GM23248 (cell line): Measurements from ENCODE around the gene HYI. TPM values are rescaled to one million over a fixed set of nuclear protein-coding genes. Genes with fewer than 3 reads are reported as not detected.
A peak's percentile ranks its signal among the peaks of the same experiment; 100 is the strongest.
"Not testable (repeated sequence)": the region's sequence is repeated elsewhere in the genome, so short reads cannot be mapped to it uniquely, and the experiment has no call there.

Experiments
- DNase-seq: peaks from one replicate; pipeline ENCODE4 v3.0.0-alpha.2; 2015
- H2AFZ ChIP-seq: fragments of 200-600 bp; sonication (generic); 2 replicates; pipeline ENCODE4 v1.6.1; 2016; ENCODE audit warnings: antibody characterized with exemption
- H3F3A ChIP-seq: fragments of 200-600 bp; sonication (generic); 2 replicates; pipeline ENCODE4 v1.6.1; 2016; ENCODE audit warnings: mild to moderate bottlenecking, antibody characterized with exemption, mixed run types; ENCODE audit not compliant: insufficient read depth
- H3K27ac ChIP-seq: fragments of 200-600 bp; sonication (generic); 2 replicates; pipeline ENCODE4 v1.5.1; 2016; ENCODE audit warnings: mild to moderate bottlenecking
- H3K27me3 ChIP-seq: fragments of 200-600 bp; sonication (generic); replicated peaks from 2 replicates; pipeline ENCODE4 v1.6.1; 2016; ENCODE audit warnings: mild to moderate bottlenecking; ENCODE audit not compliant: insufficient read depth
- H3K36me3 ChIP-seq: fragments of 200-600 bp; sonication (generic); 2 replicates; pipeline ENCODE4 v1.6.1; 2016; ENCODE audit warnings: low read depth, mild to moderate bottlenecking
- H3K4me1 ChIP-seq: fragments of 200-600 bp; sonication (generic); 2 replicates; pipeline ENCODE4 v1.6.1; 2016; ENCODE audit warnings: mild to moderate bottlenecking; ENCODE audit not compliant: insufficient read depth
- H3K4me2 ChIP-seq: fragments of 200-600 bp; sonication (generic); one replicate; pipeline ENCODE4 v1.6.1; 2016; ENCODE audit warnings: mild to moderate bottlenecking; ENCODE audit not compliant: unreplicated experiment
- H3K4me3 ChIP-seq: fragments of 200-600 bp; sonication (generic); 2 replicates; pipeline ENCODE4 v1.5.1; 2016; ENCODE audit warnings: mild to moderate bottlenecking
- H3K79me2 ChIP-seq: fragments of 200-600 bp; sonication (generic); 2 replicates; pipeline ENCODE4 v1.6.1; 2016; ENCODE audit warnings: mild to moderate bottlenecking; ENCODE audit not compliant: insufficient read depth
- H3K9ac ChIP-seq: fragments of 200-600 bp; sonication (generic); 2 replicates; pipeline ENCODE4 v1.6.1; 2016; ENCODE audit warnings: mild to moderate bottlenecking
- H3K9me2 ChIP-seq: fragments of 200-600 bp; sonication (generic); 2 replicates; pipeline ENCODE4 v1.6.1; 2016; ENCODE audit warnings: mixed run types, mild to moderate bottlenecking, moderate library complexity; ENCODE audit not compliant: insufficient read depth
- H3K9me3 ChIP-seq: fragments of 200-600 bp; sonication (generic); one replicate; pipeline ENCODE4 v1.6.1; 2017; ENCODE audit warnings: low read depth
- H4K20me1 ChIP-seq: fragments of 200-600 bp; sonication (generic); 2 replicates; pipeline ENCODE4 v1.6.0; 2016; ENCODE audit not compliant: insufficient read depth
- EZH2 ChIP-seq: fragments of 200-600 bp; sonication (generic); IDR thresholded peaks from 2 replicates; pipeline ENCODE4 v1.6.1; 2018; ENCODE audit warnings: antibody characterized with exemption, mild to moderate bottlenecking; ENCODE audit not compliant: insufficient read depth, poor library complexity, severe bottlenecking
- EZH2phosphoT487 ChIP-seq: fragments of 200-600 bp; sonication (generic); IDR thresholded peaks from 2 replicates; pipeline ENCODE4 v1.6.1; 2018; ENCODE audit warnings: antibody characterized with exemption, moderate library complexity, mild to moderate bottlenecking, low read depth; ENCODE audit not compliant: insufficient read depth
- WGBS, 2 experiments: methylation state at CpG; one replicate each; pipeline ENCODE4 v1.1.6; 2015 to 2017; ENCODE audit warnings: low lambda C conversion rate in 2 of 2, low coverage in 1 of 2; ENCODE audit errors: missing lambda C conversion rate in 2 of 2; 5-methylcytosine and 5-hydroxymethylcytosine counted together
- in situ Hi-C: fragments of 300-500 bp; cut with MboI; formaldehyde crosslinking; loops from 2 replicates; pipeline ENCODE4 v1.15.0; 2020
- polyA plus RNA-seq: library from polyadenylated mRNA; unstranded; fragments of >200 nt; fragmentation: Nextera tagmentation; extraction: Ambion mirVana; gene quantifications from 2 replicates; pipeline ENCODE4 v1.2.1, GENCODE V29; 2016
- total RNA-seq: library from RNA; depleted of rRNA; stranded (reverse); fragments of >200 nt; shearing (Covaris generic); gene quantifications from 2 replicates; pipeline ENCODE4 v1.2.3, GENCODE V29; 2014

HYI gene
- total and polyA plus RNA-seq, 2 experiments from 2014 or later: 21.0 to 28.5 TPM

DNA sequence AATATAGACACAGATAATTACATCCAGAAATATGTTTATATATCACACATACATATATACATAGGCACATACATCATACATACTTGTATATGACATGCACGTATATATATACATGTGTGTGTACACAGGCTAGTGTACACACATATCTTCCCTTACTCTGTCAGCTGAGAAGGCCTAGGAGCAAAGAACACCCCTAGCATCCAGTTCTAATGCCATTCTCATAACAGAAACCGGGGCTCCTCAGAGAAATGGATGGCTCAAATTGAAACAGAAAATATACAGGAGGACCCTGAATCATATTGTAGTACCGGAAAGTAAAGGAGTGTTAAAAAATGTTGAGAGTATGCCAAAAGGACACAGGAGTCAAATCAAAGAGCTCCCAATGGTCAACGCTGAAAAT, 19.7 kb upstream of the HYI start:
- Histone ChIP-seq H3K9me2 (peaks cover 4% of the 10 kb centered on the region; the same call in 1 of the 2 replicates), H2AFZ (no peak overlapping the region), H3K27ac (peak overlapping the region; percentile 72), H3K4me3 (peak overlapping the region; percentile 44; the same call in 1 of the 2 replicates), H4K20me1 (no peaks in the 10 kb centered on the region), H3K79me2 (no peaks in the 10 kb centered on the region), H3K9me3 (no peaks in the 10 kb centered on the region), H3K36me3 (no peaks in the 10 kb centered on the region), H3K4me1 (peaks cover 34% of the 10 kb centered on the region), H3K9ac (peak overlapping the region; percentile 32), H3K4me2 (peak overlapping the region; percentile 53), H3K27me3 (no peaks in the 10 kb centered on the region), H3F3A (peaks cover 34% of the 10 kb centered on the region)
- in situ Hi-C loops: no loop called here
- no peak for DNase-seq
- 92 to 97% methylated on average over 4 of the region's 4 CpGs for WGBS, 2 experiments
- TF ChIP-seq EZH2phosphoT487 (no peak), EZH2 (no peak)

DNA sequence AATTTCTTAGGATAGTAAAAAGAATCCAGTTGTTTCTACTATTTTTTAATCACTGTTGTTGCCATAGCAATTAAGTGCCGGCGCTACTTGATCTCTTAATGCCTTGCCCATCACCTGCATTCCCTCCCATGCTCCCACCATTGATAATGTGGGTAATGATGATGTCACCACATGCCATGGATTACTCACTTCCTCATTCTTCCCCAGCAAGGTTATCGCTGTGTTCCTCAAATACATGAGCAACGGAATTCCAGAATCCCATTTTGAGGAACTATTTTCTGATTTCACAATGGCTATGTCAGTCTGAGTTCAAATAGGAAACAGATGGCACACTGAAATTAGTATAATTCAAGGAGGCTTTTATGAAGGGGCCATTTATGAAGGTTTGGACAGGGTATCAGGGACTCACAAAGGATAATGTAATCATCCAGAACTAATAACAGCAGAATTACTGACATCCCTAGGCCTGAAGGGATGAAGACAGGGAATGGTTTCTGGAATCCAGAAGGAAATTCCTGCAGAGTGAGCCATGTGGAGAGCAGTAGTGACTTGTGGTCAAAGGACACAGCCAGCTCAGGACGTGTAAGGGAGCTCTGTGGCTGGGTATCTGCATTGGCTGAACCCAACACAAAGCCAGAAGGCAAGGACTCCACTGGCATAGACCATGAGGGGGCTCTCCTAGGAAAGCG, 18.9 kb upstream of the HYI start:
- Histone ChIP-seq H3K9ac (peak overlapping the region; percentile 32), H3K4me1 (peaks cover 34% of the 10 kb centered on the region), H2AFZ (0 out of 2 replicates have a peak overlapping the region, but pooled peaks have one; percentile 15), H3F3A (peaks cover 34% of the 10 kb centered on the region), H3K4me2 (peak overlapping the region; percentile 53), H3K27ac (peak overlapping the region; percentile 72), H3K4me3 (peak overlapping the region; percentile 44)
- H3K9me2 ChIP-seq, H3K9me3 ChIP-seq, H3K36me3 ChIP-seq, in situ Hi-C loops, H3K27me3 ChIP-seq, H3K79me2 ChIP-seq, H4K20me1 ChIP-seq: not testable (repeated sequence)
- WGBS, 2 experiments: 7 to 11% methylated on average over 6 of the region's 6 CpGs
- peak; percentile 92 for DNase-seq

DNA sequence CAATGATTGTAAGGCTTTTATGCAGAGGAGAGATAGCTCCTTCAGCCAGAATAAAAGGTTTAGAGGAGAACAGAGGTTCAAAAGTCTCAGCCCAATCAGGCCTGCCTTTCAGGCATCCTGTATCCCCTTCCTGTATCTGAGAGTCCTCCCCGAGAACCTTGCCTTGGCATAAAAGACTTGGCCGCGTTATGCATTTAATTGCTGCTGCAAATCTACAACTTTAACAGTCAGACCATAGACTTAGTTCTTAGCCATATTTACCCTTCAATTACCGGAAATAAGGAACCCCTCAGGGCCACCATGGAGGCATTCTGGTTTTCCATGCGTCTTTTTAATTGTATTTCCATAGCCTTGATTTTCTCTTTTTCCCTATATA, 18.3 kb upstream of the HYI start:
- peaks cover 34% of the 10 kb centered on the region for H3F3A ChIP-seq
- no peak overlapping the region for H3K4me3 ChIP-seq
- H3K9me3 ChIP-seq: no peaks in the 10 kb centered on the region
- no peaks in the 10 kb centered on the region for H3K36me3 ChIP-seq
- peak overlapping the region; percentile 72 for H3K27ac ChIP-seq
- no peak for DNase-seq
- no peaks in the 10 kb centered on the region for H3K79me2 ChIP-seq
- H3K27me3 ChIP-seq: no peaks in the 10 kb centered on the region
- 73 to 79% methylated on average over 5 of the region's 5 CpGs for WGBS, 2 experiments
- peaks cover 4% of the 10 kb centered on the region; the same call in 1 of the 2 replicates for H3K9me2 ChIP-seq
- H4K20me1 ChIP-seq: no peaks in the 10 kb centered on the region
- peaks cover 34% of the 10 kb centered on the region for H3K4me1 ChIP-seq
- peak overlapping the region; percentile 33 for H3K4me2 ChIP-seq
- H3K9ac ChIP-seq: no peak overlapping the region; the same call in 1 of the 2 replicates
- no peak overlapping the region for H2AFZ ChIP-seq
- in situ Hi-C loops: no loop called here
- TF ChIP-seq EZH2 (no peak), EZH2phosphoT487 (no peak)

DNA sequence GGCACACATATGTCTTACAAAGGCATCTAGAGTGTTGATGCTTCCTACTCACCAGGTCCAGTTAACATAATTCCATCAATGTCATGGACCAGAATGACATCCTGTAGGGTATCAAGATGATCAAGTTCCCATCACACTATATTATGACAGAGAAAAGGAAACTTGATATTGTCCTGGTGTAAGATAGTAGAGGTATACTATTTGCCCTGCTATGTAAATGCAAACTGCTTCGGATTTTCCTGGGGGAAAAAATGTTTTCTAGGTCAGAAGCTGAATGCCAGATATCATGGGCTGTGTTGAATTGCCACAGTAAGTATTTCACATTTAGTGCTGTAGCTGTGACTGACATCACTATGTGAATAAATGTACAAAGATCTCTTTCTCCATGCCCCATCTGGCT, 16.2 kb upstream of the HYI start:
- Histone ChIP-seq H2AFZ (no peak overlapping the region), H3K9me3 (no peaks in the 10 kb centered on the region), H3K27ac (no peak overlapping the region), H3K36me3 (no peaks in the 10 kb centered on the region), H3K9ac (no peak overlapping the region), H3K4me2 (no peak overlapping the region), H3F3A (peaks cover 27% of the 10 kb centered on the region), H3K4me1 (peaks cover 23% of the 10 kb centered on the region), H3K9me2 (peaks cover 4% of the 10 kb centered on the region; the same call in 1 of the 2 replicates), H3K79me2 (no peaks in the 10 kb centered on the region), H3K27me3 (no peaks in the 10 kb centered on the region), H3K4me3 (no peak overlapping the region), H4K20me1 (no peaks in the 10 kb centered on the region)
- TF ChIP-seq EZH2phosphoT487 (no peak), EZH2 (no peak)
- no peak for DNase-seq
- in situ Hi-C loops: no loop called here
- 86 to 91% methylated on average over 1 of the region's 1 CpG for WGBS, 2 experiments

DNA sequence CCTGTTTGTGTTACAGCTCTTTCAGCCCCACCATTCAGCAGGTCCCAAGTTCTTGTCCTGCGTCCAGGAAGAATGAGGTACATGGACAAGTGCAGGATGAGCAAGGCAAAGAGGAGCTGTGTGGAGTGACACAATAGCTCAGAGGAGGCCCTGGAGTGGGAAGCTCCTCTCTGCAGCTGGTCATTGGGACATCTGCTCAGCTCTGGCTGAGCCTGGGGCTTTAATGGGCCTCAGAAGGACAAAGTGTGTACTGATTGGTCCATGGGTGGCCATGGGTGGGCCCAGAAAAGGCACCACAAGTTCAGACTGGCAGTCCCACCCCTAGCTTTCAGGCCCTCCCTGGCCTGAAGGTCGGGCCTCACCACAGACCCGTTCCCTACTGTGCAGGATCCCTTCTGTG, 14.7 kb upstream of the HYI start:
- Histone ChIP-seq H3K4me2 (no peak overlapping the region), H3K4me3 (no peak overlapping the region), H3K27ac (no peak overlapping the region), H3F3A (peaks cover 16% of the 10 kb centered on the region), H3K9ac (no peak overlapping the region), H3K27me3 (no peaks in the 10 kb centered on the region), H3K36me3 (no peaks in the 10 kb centered on the region), H3K79me2 (no peaks in the 10 kb centered on the region), H3K9me3 (no peaks in the 10 kb centered on the region), H4K20me1 (no peaks in the 10 kb centered on the region), H3K9me2 (no peaks in the 10 kb centered on the region), H2AFZ (no peak overlapping the region), H3K4me1 (peaks cover 18% of the 10 kb centered on the region)
- in situ Hi-C loops: no loop called here
- no peak for DNase-seq
- WGBS, 2 experiments: 78 to 83% methylated on average over 3 of the region's 3 CpGs
- TF ChIP-seq EZH2: no peak
- TF ChIP-seq EZH2phosphoT487: no peak
